Lung (tissue), 12 donors: ENCODE results near the gene LMOD3. TPM values are rescaled to one million over a fixed set of nuclear protein-coding genes. Genes with fewer than 3 reads are reported as not detected.
A peak's percentile ranks its signal among the peaks of the same experiment; 100 is the strongest.

Experiments
- ATAC-seq: fragments of 200-7000 bp; cut with Tn5 transposase; one replicate; pipeline ENCODE4 v1.9.1; 2020; ENCODE audit warnings: moderate number of reproducible peaks; ENCODE audit not compliant: insufficient read depth, low FRiP score
- DNase-seq, 3 donors: peaks; one replicate each; pipeline ENCODE4 v3.0.0-alpha.2; 2013 to 2017
- H3K27ac ChIP-seq, 2 donors: one replicate each; pipeline ENCODE4 v1.5.1; 2013; ENCODE audit warnings: mild to moderate bottlenecking in 2 of 2, moderate library complexity in 2 of 2, control low read depth in 1 of 2, inconsistent platforms in 1 of 2, low read depth in 1 of 2, low read length in 1 of 2
- H3K27me3 ChIP-seq, 3 donors: one replicate each; pipeline ENCODE4 v1.5.1; 2013; ENCODE audit warnings: low read length in 2 of 3; ENCODE audit not compliant: control insufficient read depth in 3 of 3, insufficient read depth in 3 of 3
- H3K36me3 ChIP-seq, 4 donors: one replicate each; pipeline ENCODE4 v1.5.1; 2013; ENCODE audit warnings: low read length in 4 of 4, mild to moderate bottlenecking in 1 of 4, moderate library complexity in 1 of 4; ENCODE audit not compliant: control insufficient read depth in 4 of 4, insufficient read depth in 4 of 4
- H3K4me1 ChIP-seq, 5 donors: one replicate each; pipeline ENCODE4 v1.5.1; 2013; ENCODE audit warnings: low read length in 5 of 5, mild to moderate bottlenecking in 2 of 5, moderate library complexity in 1 of 5; ENCODE audit not compliant: control insufficient read depth in 5 of 5, insufficient read depth in 5 of 5
- H3K4me3 ChIP-seq: one replicate; pipeline ENCODE4 v1.5.1; 2013; ENCODE audit warnings: mild to moderate bottlenecking, control low read depth, moderate library complexity
- H3K9ac ChIP-seq, 2 donors: one replicate each; pipeline ENCODE4 v1.5.1; 2013; ENCODE audit warnings: low read length in 2 of 2, control low read depth in 1 of 2; ENCODE audit not compliant: insufficient read depth in 1 of 2
- H3K9me3 ChIP-seq, 4 donors: one replicate each; pipeline ENCODE4 v1.5.1; 2013; ENCODE audit warnings: low read length in 3 of 4, mild to moderate bottlenecking in 1 of 4, moderate library complexity in 1 of 4; ENCODE audit not compliant: control insufficient read depth in 4 of 4, insufficient read depth in 3 of 4
- WGBS, 2 donors: extraction: QIAGEN DNeasy Blood & Tissue Kit; methylation state at CpG; one replicate each; pipeline ENCODE4 v1.1.7; 2013; 5-methylcytosine and 5-hydroxymethylcytosine counted together
- polyA plus RNA-seq, 2 donors: library from polyadenylated mRNA; stranded (reverse); fragments of 200-250 nt; gene quantifications; one replicate each; pipeline ENCODE4 v1.2.1, GENCODE V29; 2013
- total RNA-seq, 2 donors: library from RNA; depleted of rRNA in 1 of 2; stranded (reverse); fragments of >200 nt in 1 of 2; gene quantifications; one replicate each; pipeline ENCODE4 v1.2.1, GENCODE V29; 2014 to 2021
- TF ChIP-seq, protein P1 (sequence below): IDR thresholded peaks from 2 replicates; pipeline ENCODE4 v1.5.1; 2012; ENCODE audit warnings: mild to moderate bottlenecking; ENCODE audit errors: control extremely low read depth, extremely low read depth
- donor health status: control.
- donor health status: control.
- donor health status: Bipolar disorder and iron deficiency.
- donor health status: healthy.
- donor health status: DM: yes; HTN: yes; CAD: no.

Gene LMOD3
- total and polyA plus RNA-seq, 4 donors = 0.08 to 0.14 (median 0.12) TPM

DNA sequence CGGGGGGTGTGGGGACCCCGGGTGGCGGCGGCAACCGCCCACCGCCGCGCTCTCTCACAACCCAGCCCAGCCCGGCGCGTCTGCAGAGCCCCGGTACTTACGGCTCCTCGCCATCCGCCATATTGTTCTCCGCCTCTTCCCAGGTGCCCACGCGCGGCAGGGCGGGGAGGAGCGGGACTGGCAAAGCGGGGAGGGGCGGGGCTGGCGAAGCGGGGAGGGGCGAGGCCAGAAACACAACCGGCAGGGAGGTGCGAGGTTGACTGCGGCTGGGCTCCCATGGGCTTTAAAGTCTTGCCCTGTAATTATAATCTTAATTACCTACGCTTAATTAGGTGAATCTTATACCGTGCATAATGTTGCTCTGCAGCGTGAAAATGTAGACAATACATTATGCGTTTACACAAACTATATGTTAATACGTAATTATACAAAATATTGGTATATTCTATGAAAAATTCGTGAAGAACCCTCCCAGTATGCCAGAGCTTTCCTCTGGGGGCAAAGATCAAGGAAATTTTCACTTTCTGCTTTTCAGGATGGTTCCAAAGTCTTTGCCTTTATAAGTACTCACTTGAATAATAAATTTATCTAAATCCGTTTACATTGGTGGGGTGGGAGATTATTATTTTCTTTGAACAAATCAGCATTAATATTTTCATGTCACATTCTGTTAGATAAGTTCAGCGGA lies 42.0 kb downstream of the LMOD3 start, which contains the start of gene UBA3:
TSS of gene UBA3 (minus strand) at position 133 of the 688 bp plus-strand sequence. CDS start at position 121, 12 bp downstream.
- TF ChIP-seq, protein P1, sequence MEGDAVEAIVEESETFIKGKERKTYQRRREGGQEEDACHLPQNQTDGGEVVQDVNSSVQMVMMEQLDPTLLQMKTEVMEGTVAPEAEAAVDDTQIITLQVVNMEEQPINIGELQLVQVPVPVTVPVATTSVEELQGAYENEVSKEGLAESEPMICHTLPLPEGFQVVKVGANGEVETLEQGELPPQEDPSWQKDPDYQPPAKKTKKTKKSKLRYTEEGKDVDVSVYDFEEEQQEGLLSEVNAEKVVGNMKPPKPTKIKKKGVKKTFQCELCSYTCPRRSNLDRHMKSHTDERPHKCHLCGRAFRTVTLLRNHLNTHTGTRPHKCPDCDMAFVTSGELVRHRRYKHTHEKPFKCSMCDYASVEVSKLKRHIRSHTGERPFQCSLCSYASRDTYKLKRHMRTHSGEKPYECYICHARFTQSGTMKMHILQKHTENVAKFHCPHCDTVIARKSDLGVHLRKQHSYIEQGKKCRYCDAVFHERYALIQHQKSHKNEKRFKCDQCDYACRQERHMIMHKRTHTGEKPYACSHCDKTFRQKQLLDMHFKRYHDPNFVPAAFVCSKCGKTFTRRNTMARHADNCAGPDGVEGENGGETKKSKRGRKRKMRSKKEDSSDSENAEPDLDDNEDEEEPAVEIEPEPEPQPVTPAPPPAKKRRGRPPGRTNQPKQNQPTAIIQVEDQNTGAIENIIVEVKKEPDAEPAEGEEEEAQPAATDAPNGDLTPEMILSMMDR = no peak
- Histone ChIP-seq H3K27ac (peak within 1 kb of the TSS in 1 of 2 donors; percentile 89), H3K27me3 (no peaks in the 10 kb centered on the region), H3K4me1 (peaks cover 6 to 36% (median 14%) of the 10 kb centered on the region in 5 donors), H3K9ac (peak within 1 kb of the TSS; percentile 53 to 82), H3K4me3 (peak within 1 kb of the TSS; percentile 79), H3K36me3 (peaks cover 0 to 1% (median 0%) of the 10 kb centered on the region in 4 donors), H3K9me3 (no peaks in the 10 kb centered on the region)
- peak; percentile 83 for ATAC-seq
- DNase-seq = peak; percentile 92 to 94 (median 93)
- 4 to 5% methylated on average over 37 of the region's 37 CpGs for WGBS, 2 donors

DNA sequence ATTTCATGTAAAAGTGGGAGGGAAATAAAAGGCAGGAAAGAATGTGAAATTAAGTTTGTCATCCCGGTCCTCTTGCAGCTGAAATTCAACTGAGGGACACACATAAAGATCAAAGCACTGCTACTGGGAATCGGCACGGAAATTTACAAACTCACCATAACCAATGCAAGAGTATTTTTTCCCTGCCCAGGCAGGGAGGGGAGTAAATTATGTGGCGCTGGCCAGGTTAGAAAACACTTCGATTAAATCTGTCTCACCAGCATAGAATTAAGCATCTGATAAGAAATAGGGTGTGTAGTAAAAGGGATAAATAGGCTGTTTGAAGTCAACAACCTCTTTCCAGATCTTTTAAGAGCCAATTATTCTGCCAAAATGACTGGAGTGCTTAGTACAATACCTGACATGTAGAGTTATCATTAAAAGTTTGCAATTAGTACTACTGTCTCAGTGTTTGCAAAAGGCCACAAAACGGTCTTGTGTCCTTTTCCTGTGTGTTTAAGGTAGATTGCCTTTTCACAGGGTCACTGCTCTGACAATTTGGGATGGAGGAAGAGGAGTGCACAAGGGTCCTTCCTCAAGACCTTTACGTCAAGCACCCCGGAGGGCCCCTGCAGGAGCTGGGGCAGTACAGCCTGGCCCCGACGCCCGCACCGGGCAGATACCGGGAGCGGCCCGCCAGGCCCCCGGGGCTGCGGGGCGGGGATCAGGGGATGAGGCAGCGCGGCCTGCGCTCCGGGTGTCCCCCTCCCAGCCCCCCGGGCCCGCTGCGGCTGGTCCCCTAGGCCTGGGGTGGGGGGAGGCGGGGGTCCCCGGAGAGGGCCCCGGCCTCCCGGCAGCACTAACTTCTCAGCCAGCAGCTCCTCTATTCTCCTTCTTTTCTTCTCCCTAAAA lies 42.9 kb downstream of the LMOD3 start:
- peaks cover 4 to 34% (median 14%) of the 10 kb centered on the region in 5 donors for H3K4me1 ChIP-seq
- H3K27me3 ChIP-seq = no peaks in the 10 kb centered on the region
- H3K27ac ChIP-seq = peak overlapping the region in 1 of 2 donors; percentile 89
- H3K9ac ChIP-seq = peak overlapping the region; percentile 53 to 82
- no peaks in the 10 kb centered on the region for H3K9me3 ChIP-seq
- H3K36me3 ChIP-seq = peaks cover 0 to 1% (median 0%) of the 10 kb centered on the region in 4 donors
- peak overlapping the region; percentile 79 for H3K4me3 ChIP-seq
- DNase-seq = peak; percentile 25 to 34 (median 31)
- 2 to 6% methylated on average over 24 to 29 of the region's 29 CpGs for WGBS, 2 donors
- TF ChIP-seq, protein P1 = no peak
- no peak for ATAC-seq

DNA sequence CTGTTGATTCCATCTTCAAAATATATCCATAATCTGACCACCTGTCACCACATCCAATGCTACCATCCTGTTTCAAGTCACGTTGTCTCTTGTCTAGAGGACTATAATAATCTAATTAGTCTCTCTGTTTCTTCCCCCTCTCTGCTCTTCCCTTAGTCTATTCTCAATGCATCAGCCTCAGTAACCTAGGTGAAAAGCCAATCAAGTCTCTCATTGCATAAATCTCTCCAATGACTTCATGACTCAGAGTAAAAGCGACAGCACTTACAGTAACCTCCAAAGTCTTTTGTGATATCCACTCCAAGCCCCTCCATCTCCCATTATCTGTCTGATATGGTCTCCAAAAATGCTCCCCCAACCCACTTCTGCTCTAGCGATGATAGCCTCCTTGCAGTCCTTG lies 49.5 kb downstream of the LMOD3 start:
- 95% methylated on average over 3 of the region's 3 CpGs for WGBS, 2 donors
- no peak overlapping the region for H3K4me3 ChIP-seq
- H3K4me1 ChIP-seq = peaks cover 0 to 5% (median 0%) of the 10 kb centered on the region in 5 donors
- ATAC-seq = no peak
- TF ChIP-seq, protein P1 = no peak
- H3K9ac ChIP-seq = no peak overlapping the region
- peaks cover 0 to 17% (median 2%) of the 10 kb centered on the region in 4 donors for H3K36me3 ChIP-seq
- DNase-seq = no peak
- no peaks in the 10 kb centered on the region for H3K9me3 ChIP-seq
- H3K27me3 ChIP-seq = no peaks in the 10 kb centered on the region
- no peak overlapping the region for H3K27ac ChIP-seq
